Left lung (tissue), 10 donors: ENCODE measurements around the gene EML4. TPM values are rescaled to one million over a fixed set of nuclear protein-coding genes. Genes with fewer than 3 reads are reported as not detected.
"Not testable (repeated sequence)": the region's sequence is repeated elsewhere in the genome, so short reads cannot be mapped to it uniquely, and the experiment has no call there.

ENCODE experiments used
- ATAC-seq: fragments of 200-7000 bp; cut with Tn5 transposase; one replicate; pipeline ENCODE4 v1.9.1; 2020; ENCODE audit warnings: moderate library complexity
- DNase-seq, 4 donors: peaks; one replicate each; pipeline ENCODE4 v3.0.0-alpha.2; 2013 to 2020
- H3K27ac ChIP-seq, 2 donors: fragments of 200-600 bp; sonication (generic) in 1 of 2; one replicate each; pipeline versions ENCODE4 v1.5.0 to v1.8.0; 2020 to 2021
- H3K27me3 ChIP-seq, 2 donors: fragments of 200-600 bp; sonication (generic) in 1 of 2; one replicate each; pipeline versions ENCODE4 v1.5.0 to v1.8.0; 2020 to 2021
- H3K36me3 ChIP-seq, 2 donors: fragments of 200-600 bp; sonication (generic) in 1 of 2; one replicate each; pipeline versions ENCODE4 v1.5.0 to v1.8.0; 2020 to 2021
- H3K4me1 ChIP-seq, 2 donors: fragments of 200-600 bp; one replicate each; pipeline ENCODE4 v1.8.0; 2021
- H3K4me3 ChIP-seq, 2 donors: fragments of 200-600 bp; sonication (generic) in 1 of 2; one replicate each; pipeline versions ENCODE4 v1.5.0 to v1.8.0; 2020 to 2021; ENCODE audit warnings: mild to moderate bottlenecking in 1 of 2
- H3K9me3 ChIP-seq, 2 donors: fragments of 200-600 bp; sonication (generic) in 1 of 2; one replicate each; pipeline versions ENCODE4 v1.5.0 to v1.8.0; 2020 to 2021
- CTCF ChIP-seq, 2 donors: fragments of 200-600 bp; sonication (generic) in 1 of 2; IDR thresholded peaks; one replicate each; pipeline versions ENCODE4 v1.5.0 to v1.8.0; 2021; ENCODE audit warnings: antibody characterized with exemption in 2 of 2
- intact Hi-C, 2 donors: fragments of 100-400 bp; cut with DNase I; formaldehyde crosslinking; loops; one replicate each; pipeline versions ENCODE4 v1.11.2 to v1.14.2; 2022
- polyA plus RNA-seq, 6 donors: library from polyadenylated mRNA; unstranded; fragments of 120-200 nt; gene quantifications; one replicate each; pipeline ENCODE4 v1.2.1, GENCODE V29; 2013; ENCODE audit not compliant: insufficient read length in 6 of 6
- total RNA-seq, 2 donors: library from RNA; stranded (reverse); fragmentation: NEBNext Ultra II Directional; extraction: Animal tissue kit (Norgen Biotek cat#: 25700); gene quantifications; one replicate each; pipeline ENCODE4 v1.2.1, GENCODE V29; 2021
- donor health status: DM: no; HTN: yes; CAD: no.
- donor health status: DM: no; HTN: no; CAD: no.

Gene EML4
- total and polyA plus RNA-seq, 8 donors = 77.5 to 110 (median 89.5) TPM

- DNase-seq (no peak), ATAC-seq (no peak)
- Histone ChIP-seq H3K36me3 (no peaks in the 10 kb centered on the region), H3K27ac (no peak overlapping the region), H3K4me3 (no peak overlapping the region), H3K9me3 (no peaks in the 10 kb centered on the region), H3K27me3 (no peaks in the 10 kb centered on the region), H3K4me1 (peaks cover 0 to 4% of the 10 kb centered on the region in 2 donors)
- intact Hi-C loops = no loop called here
- TF ChIP-seq CTCF (IDR thresholded peaks at IDR 0.05) = no peak
Observed at GRCh38 chr2:42371611-42372473, 202.7 kb downstream of the EML4 start.

GRCh38 chr2:42372474-42373200, 203.5 kb downstream of the EML4 start:
- ATAC-seq (no peak), DNase-seq (no peak)
- H3K4me1 ChIP-seq = peaks cover 0 to 4% of the 10 kb centered on the region in 2 donors
- no peaks in the 10 kb centered on the region for H3K9me3 ChIP-seq
- intact Hi-C loops = no loop called here
- H3K27me3 ChIP-seq = no peaks in the 10 kb centered on the region
- H3K36me3 ChIP-seq = no peaks in the 10 kb centered on the region
- H3K4me3 ChIP-seq = no peak overlapping the region
- TF ChIP-seq CTCF (IDR thresholded peaks at IDR 0.05) = no peak
- no peak overlapping the region for H3K27ac ChIP-seq

- H3K27ac ChIP-seq = no peak overlapping the region
- H3K36me3 ChIP-seq = no peaks in the 10 kb centered on the region
- no peak overlapping the region for H3K4me3 ChIP-seq
- DNase-seq (no peak), ATAC-seq (no peak)
- TF ChIP-seq CTCF (IDR thresholded peaks at IDR 0.05) = no peak
- intact Hi-C loops = no loop called here
- no peaks in the 10 kb centered on the region for H3K27me3 ChIP-seq
- no peaks in the 10 kb centered on the region for H3K9me3 ChIP-seq
- H3K4me1 ChIP-seq = no peaks in the 10 kb centered on the region
Observed at GRCh38 chr2:42376758-42377157, 207.6 kb downstream of the EML4 start.

- no peaks in the 10 kb centered on the region for H3K9me3 ChIP-seq
- no peaks in the 10 kb centered on the region for H3K4me1 ChIP-seq
- ATAC-seq = no peak
- DNase-seq = no peak
- H3K36me3 ChIP-seq = no peaks in the 10 kb centered on the region
- no peak overlapping the region for H3K4me3 ChIP-seq
- TF ChIP-seq CTCF (IDR thresholded peaks at IDR 0.05) = no peak
- H3K27me3 ChIP-seq = no peaks in the 10 kb centered on the region
- H3K27ac ChIP-seq = no peak overlapping the region
- intact Hi-C loops = no loop called here
Observed at GRCh38 chr2:42378415-42378814, 209.3 kb downstream of the EML4 start.

- H3K27ac ChIP-seq = not testable (repeated sequence)
Observed at GRCh38 chr2:42380026-42380425, 210.9 kb downstream of the EML4 start.

More at GRCh38 chr2:42380026-42380425, 210.9 kb downstream of the EML4 start:
- DNase-seq, H3K9me3 ChIP-seq, H3K36me3 ChIP-seq, H3K4me1 ChIP-seq, H3K27me3 ChIP-seq, intact Hi-C loops, ATAC-seq, H3K4me3 ChIP-seq: not testable (repeated sequence)
